ENCODE measurements around the gene PDE6A. TPM values are rescaled to one million over a fixed set of nuclear protein-coding genes. Genes with fewer than 3 reads are reported as not detected.

The PDE6A gene
- total and polyA plus RNA-seq, 9 of the 15 experiments (the other 6 are each of a cell fraction or from before 2014, with no cell fraction given), result 0.01 to 0.04 (median 0.01) TPM; not detected in 6

GRCh38 chr5:149902177-149902576 lies 42.4 kb downstream of the PDE6A start (continued):
- TF ChIP-seq ZBTB5 (IDR thresholded peaks at IDR 0.05) (no peak), PBX2 (CRISPR knock-in tag; IDR thresholded peaks at IDR 0.05; ENCODE audit: low read depth) (no peak), PBX2 (tag; conservative IDR thresholded peaks at IDR 0.05; ENCODE audit: low read depth) (no peak), ZNF668 (CRISPR knock-in tag; IDR thresholded peaks at IDR 0.05) (no peak), BCLAF1 (IDR thresholded peaks at IDR 0.05; ENCODE audit: borderline replicate concordance in 1 of 2, control insufficient read depth in 1 of 2, low read depth in 2 of 2, low read length in 1 of 2) (no peak), CC2D1A (IDR thresholded peaks at IDR 0.05) (0 out of 2 replicates have a peak, but pooled peaks have one; percentile 27), SAP30 (IDR thresholded peaks at IDR 0.05; ENCODE audit: borderline replicate concordance, insufficient read depth, low read depth, low read length, poor library complexity, severe bottlenecking) (no peak), TEAD2 (tag; IDR thresholded peaks at IDR 0.05) (no peak), YY1 (IDR thresholded peaks at IDR 0.05; ENCODE audit: borderline replicate concordance in 1 of 3, control insufficient read depth in 1 of 3, extremely low read depth in 1 of 3, insufficient read depth in 3 of 3, insufficient read length in 1 of 3, insufficient replicate concordance in 2 of 3, low read depth in 1 of 3, low read length in 2 of 3) (no peak)
